Mucosa of rectum (tissue), 2 donors: ENCODE measurements around the gene XRCC1.
"Not testable (repeated sequence)": the region's sequence is repeated elsewhere in the genome, so short reads cannot be mapped to it uniquely, and the experiment has no call there.

ENCODE experiments used
- H3K27ac ChIP-seq, 2 donors: one replicate each; pipeline ENCODE4 v1.7.0; 2013; ENCODE audit warnings: inconsistent platforms in 2 of 2, low read depth in 2 of 2, low read length in 2 of 2
- H3K27me3 ChIP-seq, 2 donors: one replicate each; pipeline ENCODE4 v1.7.0; 2013; ENCODE audit warnings: low read length in 2 of 2; ENCODE audit not compliant: control insufficient read depth in 2 of 2, insufficient read depth in 2 of 2
- H3K36me3 ChIP-seq, 2 donors: one replicate each; pipeline ENCODE4 v1.7.0; 2013; ENCODE audit warnings: low read length in 2 of 2; ENCODE audit not compliant: control insufficient read depth in 2 of 2, insufficient read depth in 2 of 2
- H3K4me1 ChIP-seq, 2 donors: one replicate each; pipeline ENCODE4 v1.7.0; 2013; ENCODE audit warnings: low read length in 2 of 2, mild to moderate bottlenecking in 1 of 2; ENCODE audit not compliant: control insufficient read depth in 2 of 2, insufficient read depth in 2 of 2
- H3K4me3 ChIP-seq, 2 donors: one replicate each; pipeline ENCODE4 v1.7.0; 2013; ENCODE audit warnings: low read length in 2 of 2
- H3K9ac ChIP-seq, 2 donors: one replicate each; pipeline ENCODE4 v1.7.0; 2013; ENCODE audit warnings: low read length in 2 of 2, low read depth in 1 of 2, mild to moderate bottlenecking in 1 of 2
- H3K9me3 ChIP-seq, 2 donors: one replicate each; pipeline ENCODE4 v1.7.0; 2013; ENCODE audit warnings: low read length in 2 of 2; ENCODE audit not compliant: control insufficient read depth in 2 of 2
- donor health status: healthy.
- donor health status: Normal muscosa, but diverticular disease.

The XRCC1 gene

DNA sequence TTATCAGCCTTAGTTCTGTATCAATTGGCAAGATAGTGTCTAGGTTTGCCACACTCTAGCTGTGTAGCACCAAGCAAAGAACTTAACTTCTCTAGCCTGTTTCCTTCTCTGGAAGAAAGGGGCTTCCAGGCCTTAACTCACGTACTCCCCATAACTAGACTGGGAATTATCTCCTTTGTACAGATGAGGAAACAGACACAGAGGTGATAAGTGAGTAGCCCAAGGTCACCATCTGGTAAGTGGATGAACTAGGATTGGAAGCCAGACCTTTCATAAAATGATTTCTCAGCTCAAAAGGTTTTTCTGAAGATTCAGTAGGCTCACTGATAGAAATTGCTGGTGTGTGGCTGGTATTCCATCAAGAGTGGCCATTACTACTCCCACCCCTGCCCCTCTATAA is 41.0 kb upstream of the XRCC1 start:
- Histone ChIP-seq H3K4me3 (no peak overlapping the region), H3K36me3 (peaks cover 0 to 15% of the 10 kb centered on the region in 2 donors), H3K9ac (no peak overlapping the region), H3K9me3 (no peaks in the 10 kb centered on the region), H3K27ac (no peak overlapping the region), H3K27me3 (no peaks in the 10 kb centered on the region), H3K4me1 (peaks cover 8 to 12% of the 10 kb centered on the region in 2 donors)

DNA sequence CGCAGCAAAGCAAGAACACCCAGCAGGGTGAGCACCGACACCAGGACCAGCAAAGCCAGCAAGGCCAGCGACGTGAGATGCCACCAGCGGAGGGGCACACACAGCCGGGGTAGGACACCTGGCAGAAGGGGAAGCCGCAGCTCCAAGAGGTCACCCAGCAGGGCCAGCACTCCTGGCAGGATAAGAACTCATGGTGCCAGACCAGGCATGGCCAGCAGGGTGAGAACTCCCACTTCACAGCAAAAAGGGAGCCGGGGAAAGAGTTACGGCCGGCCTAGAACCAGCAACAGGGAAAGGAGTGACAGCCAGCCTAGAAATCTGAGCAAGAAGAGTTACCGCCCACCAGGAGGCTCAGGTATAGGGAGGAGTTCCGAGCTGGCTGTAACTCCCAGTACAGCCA is 37.0 kb upstream of the XRCC1 start:
- no peaks in the 10 kb centered on the region for H3K4me1 ChIP-seq
- H3K9me3 ChIP-seq, result no peaks in the 10 kb centered on the region
- H3K4me3 ChIP-seq, result no peak overlapping the region
- H3K36me3 ChIP-seq, result peaks cover 0 to 17% of the 10 kb centered on the region in 2 donors
- H3K9ac ChIP-seq, result no peak overlapping the region
- H3K27me3 ChIP-seq, result no peaks in the 10 kb centered on the region
- no peak overlapping the region for H3K27ac ChIP-seq

- H3K9me3 ChIP-seq, result no peaks in the 10 kb centered on the region
- H3K36me3 ChIP-seq, result peaks cover 0 to 20% of the 10 kb centered on the region in 2 donors
- H3K27me3 ChIP-seq, result no peaks in the 10 kb centered on the region
- no peak within 1 kb of the TSS for H3K27ac ChIP-seq
- H3K4me1 ChIP-seq, result no peaks in the 10 kb centered on the region
- H3K9ac ChIP-seq, result no peak within 1 kb of the TSS
- no peak within 1 kb of the TSS for H3K4me3 ChIP-seq
Measured at GRCh38 chr19:43611788-43612187, 36.5 kb upstream of the XRCC1 start, which contains the start of gene SRRM5. Gene SRRM5, plus strand, starts transcription at chr19:43612088. Its CDS starts 34 bp downstream, at chr19:43612122.

GRCh38 chr19:43610493-43610892 is 35.2 kb upstream of the XRCC1 start:
- H3K27me3 ChIP-seq, result no peaks in the 10 kb centered on the region
- H3K4me3 ChIP-seq, result no peak overlapping the region
- H3K36me3 ChIP-seq, result peaks cover 0 to 20% of the 10 kb centered on the region in 2 donors
- H3K4me1 ChIP-seq, result no peaks in the 10 kb centered on the region
- no peak overlapping the region for H3K27ac ChIP-seq
- no peaks in the 10 kb centered on the region for H3K9me3 ChIP-seq
- no peak overlapping the region for H3K9ac ChIP-seq

- Histone ChIP-seq H3K27me3 (no peaks in the 10 kb centered on the region), H3K4me1 (no peaks in the 10 kb centered on the region), H3K27ac (no peak overlapping the region), H3K9ac (no peak overlapping the region), H3K36me3 (peaks cover 0 to 20% of the 10 kb centered on the region in 2 donors), H3K9me3 (no peaks in the 10 kb centered on the region), H3K4me3 (no peak overlapping the region)
Measured at GRCh38 chr19:43609872-43610271, 34.5 kb upstream of the XRCC1 start.

DNA sequence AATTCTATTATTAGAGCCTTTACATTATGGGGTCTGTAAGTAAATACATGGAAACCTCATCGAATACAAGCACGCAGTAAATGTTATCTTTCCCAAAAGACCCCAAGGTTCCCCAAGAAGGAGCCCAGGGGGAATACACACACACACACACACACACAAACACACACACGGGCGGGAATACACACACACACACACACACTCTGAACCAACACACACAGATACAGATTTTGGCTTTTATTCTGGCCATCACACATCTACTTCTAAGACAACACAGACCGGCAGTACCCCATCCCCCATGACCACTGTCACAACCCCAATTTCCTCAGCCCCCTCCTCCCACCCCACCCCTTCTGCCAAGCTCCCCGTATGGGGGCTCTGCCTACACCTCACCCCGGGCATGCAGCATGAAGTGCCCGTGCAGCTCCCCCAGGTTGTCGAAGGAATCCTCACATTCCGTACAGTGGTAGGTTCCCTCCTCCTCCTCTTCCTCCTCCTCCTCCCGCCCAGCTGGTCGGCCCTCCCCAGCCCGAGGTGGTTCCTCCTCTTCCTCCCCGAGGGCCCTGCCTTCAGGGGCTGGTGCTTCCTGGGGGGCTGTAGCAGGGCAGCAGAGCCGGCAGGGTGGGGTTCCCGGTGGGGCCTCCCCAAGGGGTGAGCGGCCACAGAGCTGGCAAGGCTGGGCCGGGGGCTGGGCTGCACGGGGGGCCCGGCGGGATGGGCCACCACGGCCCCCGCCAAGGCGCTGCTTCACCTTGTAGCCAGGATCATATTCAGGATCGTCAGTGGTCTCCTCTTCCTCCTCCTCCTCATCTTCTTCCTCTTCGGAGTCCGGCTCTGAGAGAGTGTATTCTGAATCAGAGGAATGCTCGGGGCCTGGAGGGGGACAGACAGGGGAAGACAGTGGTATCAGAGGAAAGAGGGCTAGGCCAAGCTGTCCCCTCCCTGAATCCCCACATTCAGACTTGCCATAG is 32.2 kb upstream of the XRCC1 start:
- Histone ChIP-seq H3K27ac (no peak overlapping the region), H3K36me3 (peaks cover 0 to 12% of the 10 kb centered on the region in 2 donors), H3K4me3 (no peak overlapping the region), H3K9me3 (no peaks in the 10 kb centered on the region), H3K4me1 (no peaks in the 10 kb centered on the region), H3K27me3 (no peaks in the 10 kb centered on the region), H3K9ac (no peak overlapping the region)

GRCh38 chr19:43606569-43607229 is 31.4 kb upstream of the XRCC1 start:
- no peaks in the 10 kb centered on the region for H3K9me3 ChIP-seq
- no peaks in the 10 kb centered on the region for H3K4me1 ChIP-seq
- H3K9ac ChIP-seq, result no peak overlapping the region
- H3K4me3 ChIP-seq, result no peak overlapping the region
- H3K27ac ChIP-seq, result no peak overlapping the region
- H3K27me3 ChIP-seq, result no peaks in the 10 kb centered on the region
- H3K36me3 ChIP-seq, result peaks cover 0 to 6% of the 10 kb centered on the region in 2 donors

DNA sequence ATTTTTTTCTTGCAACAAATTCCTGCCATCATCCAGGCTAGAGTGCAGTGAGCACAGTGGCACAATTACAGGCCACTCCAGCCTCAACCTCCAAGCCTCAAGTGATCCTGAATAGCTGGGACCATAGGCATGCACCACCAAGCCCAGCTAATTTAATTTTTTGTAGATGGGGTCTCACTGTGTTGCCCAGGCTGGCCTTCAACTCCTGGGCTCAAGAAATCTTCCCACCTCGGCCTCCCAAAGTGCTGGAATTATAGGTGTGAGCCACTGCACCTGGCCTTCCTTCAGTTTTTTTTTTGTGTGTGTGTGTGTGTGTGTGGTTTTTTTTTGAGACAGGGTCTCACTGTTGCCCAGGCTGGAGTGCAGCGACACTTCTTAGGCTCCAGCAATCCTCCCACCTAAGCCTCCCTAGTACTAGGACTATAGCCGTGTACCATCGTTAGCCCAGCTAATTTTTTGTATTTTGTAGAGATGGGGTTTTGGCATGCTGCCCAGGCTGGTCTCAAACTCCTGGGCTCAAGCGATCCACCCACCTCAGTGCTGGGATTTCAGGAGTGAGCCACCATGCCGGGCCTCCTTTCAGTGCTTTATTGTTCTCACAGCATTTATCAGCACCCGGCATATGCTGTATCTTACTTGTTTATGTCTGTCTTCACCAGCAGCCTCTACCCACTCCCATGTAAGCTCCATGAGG is 30.7 kb upstream of the XRCC1 start:
- Histone ChIP-seq H3K4me1 (no peaks in the 10 kb centered on the region), H3K9ac (no peak overlapping the region), H3K27ac (no peak overlapping the region), H3K9me3 (no peaks in the 10 kb centered on the region), H3K27me3 (no peaks in the 10 kb centered on the region), H3K36me3 (peaks cover 4 to 8% of the 10 kb centered on the region in 2 donors), H3K4me3 (no peak overlapping the region)

GRCh38 chr19:43600326-43600725 is 25.0 kb upstream of the XRCC1 start:
- H3K4me3 ChIP-seq, H3K27ac ChIP-seq, H3K27me3 ChIP-seq, H3K9ac ChIP-seq, H3K9me3 ChIP-seq: not testable (repeated sequence)
- Histone ChIP-seq H3K4me1 (peaks cover 12 to 17% of the 10 kb centered on the region in 2 donors), H3K36me3 (peaks cover 16 to 18% of the 10 kb centered on the region in 2 donors)
